ENCODE data around the gene GPRASP1.

DNA sequence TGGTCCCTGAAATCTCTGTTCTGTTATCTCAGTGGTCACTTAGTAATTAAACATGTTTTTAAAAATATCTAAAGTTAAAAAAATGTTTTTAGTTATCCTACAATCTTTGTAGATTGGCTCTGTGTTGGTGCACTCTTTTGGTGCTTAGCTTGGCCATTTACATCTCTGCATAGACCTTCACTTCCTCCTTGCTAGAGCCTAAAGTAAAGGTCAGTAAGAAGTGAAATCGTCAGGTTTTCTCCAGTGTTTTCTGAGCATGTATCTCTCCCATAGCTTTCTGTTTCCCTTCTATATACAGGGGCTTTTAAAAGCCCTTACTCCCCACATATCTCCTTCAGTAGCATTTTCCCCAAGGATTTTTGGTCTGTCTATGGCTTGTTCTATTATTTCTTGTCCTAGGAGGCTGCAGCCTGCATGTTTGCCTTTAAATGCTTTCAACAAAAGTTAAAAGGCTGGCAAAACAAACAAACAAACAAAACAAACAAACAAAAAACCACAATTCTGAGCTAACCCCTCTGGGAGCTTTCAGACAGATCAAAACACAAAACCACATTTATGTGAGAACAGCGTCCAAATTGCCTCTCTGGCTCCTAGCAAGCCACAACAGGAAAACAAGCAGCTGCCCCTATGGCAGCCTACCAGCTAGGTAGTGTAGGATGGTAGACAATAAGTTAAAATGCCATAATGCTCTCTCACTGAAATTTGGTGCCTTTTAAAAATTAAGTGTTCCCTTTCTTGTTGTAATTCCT, 33.7 kb downstream of the GPRASP1 start:
- TF ChIP-seq, protein P1, sequence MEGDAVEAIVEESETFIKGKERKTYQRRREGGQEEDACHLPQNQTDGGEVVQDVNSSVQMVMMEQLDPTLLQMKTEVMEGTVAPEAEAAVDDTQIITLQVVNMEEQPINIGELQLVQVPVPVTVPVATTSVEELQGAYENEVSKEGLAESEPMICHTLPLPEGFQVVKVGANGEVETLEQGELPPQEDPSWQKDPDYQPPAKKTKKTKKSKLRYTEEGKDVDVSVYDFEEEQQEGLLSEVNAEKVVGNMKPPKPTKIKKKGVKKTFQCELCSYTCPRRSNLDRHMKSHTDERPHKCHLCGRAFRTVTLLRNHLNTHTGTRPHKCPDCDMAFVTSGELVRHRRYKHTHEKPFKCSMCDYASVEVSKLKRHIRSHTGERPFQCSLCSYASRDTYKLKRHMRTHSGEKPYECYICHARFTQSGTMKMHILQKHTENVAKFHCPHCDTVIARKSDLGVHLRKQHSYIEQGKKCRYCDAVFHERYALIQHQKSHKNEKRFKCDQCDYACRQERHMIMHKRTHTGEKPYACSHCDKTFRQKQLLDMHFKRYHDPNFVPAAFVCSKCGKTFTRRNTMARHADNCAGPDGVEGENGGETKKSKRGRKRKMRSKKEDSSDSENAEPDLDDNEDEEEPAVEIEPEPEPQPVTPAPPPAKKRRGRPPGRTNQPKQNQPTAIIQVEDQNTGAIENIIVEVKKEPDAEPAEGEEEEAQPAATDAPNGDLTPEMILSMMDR (IDR thresholded peaks at IDR 0.05) = no peak
- TF ChIP-seq ZFX (IDR thresholded peaks at IDR 0.05; ENCODE audit: borderline replicate concordance) = no peak

Measured in 22Rv1 (cell line).